MG63 (cell line): ENCODE results near the gene PCOLCE2. TPM values are rescaled to one million over a fixed set of nuclear protein-coding genes. Genes with fewer than 3 reads are reported as not detected.
"Not testable (repeated sequence)": the region's sequence is repeated elsewhere in the genome, so short reads cannot be mapped to it uniquely, and the experiment has no call there.

Source experiments
- DNase-seq: peaks from one replicate; pipeline ENCODE4 v3.0.0-alpha.2; 2020
- H3K27me3 ChIP-seq: fragments of 250-450 bp; sonication (Bioruptor Pico); 2 replicates; pipeline ENCODE4 v1.5.1; 2020; ENCODE audit warnings: mild to moderate bottlenecking, moderate library complexity
- H3K36me3 ChIP-seq: fragments of 250-450 bp; sonication (Bioruptor Pico); 2 replicates; pipeline ENCODE4 v1.5.1; 2020; ENCODE audit warnings: mild to moderate bottlenecking, moderate library complexity
- H3K4me3 ChIP-seq: fragments of 250-450 bp; sonication (Bioruptor Pico); 2 replicates; pipeline ENCODE4 v1.5.1; 2020; ENCODE audit warnings: mild to moderate bottlenecking, moderate library complexity
- H3K9me3 ChIP-seq: fragments of 250-450 bp; sonication (Bioruptor Pico); 2 replicates; pipeline ENCODE4 v1.5.1; 2020; ENCODE audit warnings: mild to moderate bottlenecking, moderate library complexity
- total RNA-seq: library from RNA; depleted of rRNA; stranded (reverse); fragments of >200 nt; shearing (Covaris generic); gene quantifications from 2 replicates; pipeline ENCODE4 v1.2.3, GENCODE V29; 2014; ENCODE audit warnings: low replicate concordance

PCOLCE2 gene
- total RNA-seq, 1 experiment from 2014 or later, result 150 TPM

DNA sequence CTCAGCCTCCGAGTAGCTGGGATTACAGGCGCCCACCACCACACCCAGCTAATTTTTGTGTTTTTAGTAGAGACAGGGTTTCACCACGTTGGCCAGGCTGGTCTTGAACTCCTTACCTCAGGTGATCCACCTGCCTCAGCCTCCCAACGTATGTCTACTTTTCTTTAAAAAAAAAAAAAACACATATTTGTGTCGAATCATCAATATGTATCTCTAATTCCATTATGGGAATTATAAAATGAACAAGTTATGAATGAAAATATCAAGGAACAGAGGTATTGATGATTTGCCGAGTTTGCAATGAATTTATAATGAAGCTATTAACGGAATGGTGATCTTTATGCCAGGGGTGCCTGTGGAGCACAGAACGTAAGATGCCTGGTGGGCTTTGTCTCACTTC lies 5.3 kb downstream of the PCOLCE2 start:
- H3K27me3 ChIP-seq, DNase-seq, H3K9me3 ChIP-seq, H3K4me3 ChIP-seq: not testable (repeated sequence)
- H3K36me3 ChIP-seq, result peaks cover 31% of the 10 kb centered on the region

- no peak for DNase-seq
- Histone ChIP-seq H3K4me3 (no peak overlapping the region), H3K9me3 (no peaks in the 10 kb centered on the region), H3K27me3 (no peaks in the 10 kb centered on the region), H3K36me3 (peaks cover 33% of the 10 kb centered on the region)
These were observed 7.2 kb downstream of the PCOLCE2 start for GRCh38 chr3:142881445-142882224.

DNA sequence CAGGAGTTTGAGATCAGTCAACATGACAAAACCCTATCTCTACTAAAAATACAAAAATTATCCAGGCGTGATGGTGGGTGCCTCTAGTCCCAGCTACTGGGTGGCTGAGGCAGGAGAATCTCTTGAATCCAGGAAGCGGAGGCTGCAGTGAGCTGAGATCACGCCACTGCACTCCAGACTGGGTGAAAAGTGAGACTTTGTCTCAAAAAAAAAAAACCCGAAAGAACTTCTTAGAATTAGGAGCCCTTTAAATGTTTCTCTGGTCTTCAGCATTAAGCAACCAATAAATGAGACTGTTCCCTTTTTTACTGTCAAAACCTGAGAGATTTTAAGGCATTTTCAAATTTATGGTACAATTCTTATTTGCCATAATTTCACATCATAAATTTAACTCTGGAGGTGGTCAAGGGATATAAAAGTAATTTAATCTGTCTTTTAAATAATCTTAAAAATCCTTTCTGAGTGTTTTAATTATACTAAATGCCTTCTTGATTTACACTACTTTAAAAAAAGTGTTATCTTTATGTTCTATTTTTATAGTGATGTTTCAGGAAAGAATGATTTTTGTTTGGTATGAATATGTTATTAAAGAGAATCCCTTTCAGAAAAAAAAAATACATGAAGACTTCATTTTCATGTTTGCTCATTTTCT lies 10.1 kb downstream of the PCOLCE2 start:
- H3K36me3 ChIP-seq, result peaks cover 17% of the 10 kb centered on the region
- no peak overlapping the region for H3K4me3 ChIP-seq
- no peaks in the 10 kb centered on the region for H3K27me3 ChIP-seq
- no peak for DNase-seq
- no peaks in the 10 kb centered on the region for H3K9me3 ChIP-seq

DNA sequence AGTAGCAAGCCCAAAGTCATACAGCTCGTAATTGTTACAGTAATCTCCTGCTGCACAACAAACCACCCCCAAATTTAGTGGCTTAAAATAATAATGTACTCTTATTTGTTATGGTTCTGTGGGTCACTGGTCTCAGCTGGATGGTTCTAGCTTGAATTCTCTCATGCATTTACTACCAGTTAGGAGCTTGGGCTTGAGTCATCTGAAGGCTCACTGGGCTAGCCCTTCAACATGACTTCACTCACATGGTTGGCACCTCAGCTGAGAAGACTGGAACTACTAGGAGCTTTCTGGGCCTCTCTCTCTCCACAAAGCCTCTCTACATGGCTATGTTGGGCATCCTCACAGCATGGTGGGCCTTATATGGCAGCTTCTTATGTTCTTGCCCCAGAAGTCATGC lies 12.5 kb downstream of the PCOLCE2 start:
- no peaks in the 10 kb centered on the region for H3K27me3 ChIP-seq
- H3K36me3 ChIP-seq, result peaks cover 12% of the 10 kb centered on the region
- H3K9me3 ChIP-seq, result no peaks in the 10 kb centered on the region
- no peak overlapping the region for H3K4me3 ChIP-seq
- DNase-seq, result no peak

DNA sequence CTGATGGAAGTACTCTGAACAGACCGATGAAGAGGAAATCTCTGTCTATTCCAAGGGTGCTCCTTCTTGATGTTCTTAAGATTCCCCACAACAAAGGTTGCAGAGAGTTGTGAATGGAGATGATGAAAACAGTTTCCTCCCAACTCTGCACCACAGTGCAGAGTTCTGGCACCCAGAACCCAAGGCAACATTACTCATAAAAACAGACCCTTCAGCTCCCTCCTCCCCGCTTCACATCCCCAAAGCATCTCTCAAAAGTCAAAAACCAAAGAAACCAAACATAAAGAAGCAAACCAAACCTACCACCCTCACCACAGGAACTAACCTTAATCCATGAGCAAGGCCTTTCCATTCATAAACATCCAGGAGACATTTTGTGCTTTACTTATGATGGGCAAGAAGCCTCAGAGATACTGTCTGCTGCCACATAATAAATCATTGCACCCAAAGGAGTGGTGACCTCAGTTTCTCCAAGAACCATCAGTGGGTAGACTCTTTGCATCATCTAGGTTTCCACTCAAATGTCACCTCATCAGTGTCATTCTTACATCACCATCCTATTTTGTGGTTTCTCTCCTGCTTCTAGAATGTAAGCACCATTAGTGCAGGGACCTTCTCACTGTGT lies 13.2 kb downstream of the PCOLCE2 start:
- no peak overlapping the region for H3K4me3 ChIP-seq
- DNase-seq, result no peak
- no peaks in the 10 kb centered on the region for H3K27me3 ChIP-seq
- H3K9me3 ChIP-seq, result no peaks in the 10 kb centered on the region
- peaks cover 6% of the 10 kb centered on the region for H3K36me3 ChIP-seq

GRCh38 chr3:142875099-142875498 lies 13.8 kb downstream of the PCOLCE2 start:
- Histone ChIP-seq H3K36me3 (peaks cover 6% of the 10 kb centered on the region), H3K9me3 (no peaks in the 10 kb centered on the region), H3K4me3 (no peak overlapping the region), H3K27me3 (no peaks in the 10 kb centered on the region)
- no peak for DNase-seq

GRCh38 chr3:142868382-142868781 lies 20.5 kb downstream of the PCOLCE2 start:
- not testable (repeated sequence) for H3K4me3 ChIP-seq, H3K27me3 ChIP-seq, DNase-seq, H3K36me3 ChIP-seq, H3K9me3 ChIP-seq

DNA sequence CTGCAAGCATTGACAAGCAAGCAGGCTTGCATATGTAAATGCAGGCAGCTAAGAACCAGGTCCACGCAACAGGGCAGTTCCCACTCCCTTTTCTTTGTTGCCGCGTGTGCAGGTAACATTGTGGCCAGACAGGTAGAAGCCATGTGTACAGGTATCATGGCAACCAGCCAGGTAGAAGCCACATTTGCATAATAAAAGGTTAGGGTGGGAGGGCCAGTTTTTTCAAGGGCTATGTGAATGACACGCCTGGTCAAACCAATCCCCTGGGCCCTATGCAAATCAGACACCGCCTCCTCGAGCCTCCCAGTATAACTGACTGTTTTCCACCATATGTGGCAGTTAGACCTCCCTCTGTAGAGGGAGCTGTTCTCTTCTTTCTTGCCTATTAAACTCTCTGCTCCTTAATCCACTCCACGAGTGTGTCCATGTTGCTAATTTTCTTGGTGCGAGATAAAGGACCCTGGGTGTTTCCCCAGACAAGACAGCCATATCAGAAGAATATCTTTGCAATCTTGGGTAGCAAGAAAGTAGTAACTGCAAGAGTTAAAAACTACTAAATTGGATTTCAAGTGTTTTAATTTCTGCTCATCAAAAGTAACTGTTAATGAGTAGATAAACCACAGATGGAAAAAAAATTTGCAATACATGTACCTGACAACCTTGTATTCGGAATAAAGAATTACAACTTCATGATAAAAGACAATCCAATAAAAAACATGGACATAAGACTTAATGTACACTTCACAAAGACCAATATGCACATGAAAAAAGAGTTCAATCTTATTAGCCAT lies 21.8 kb downstream of the PCOLCE2 start:
- H3K27me3 ChIP-seq, result no peaks in the 10 kb centered on the region
- peak; percentile 17 for DNase-seq
- no peak overlapping the region for H3K4me3 ChIP-seq
- H3K9me3 ChIP-seq, result no peaks in the 10 kb centered on the region
- H3K36me3 ChIP-seq, result peaks cover 9% of the 10 kb centered on the region

- no peaks in the 10 kb centered on the region for H3K27me3 ChIP-seq
- peak overlapping the region; percentile 31 for H3K4me3 ChIP-seq
- H3K9me3 ChIP-seq, result no peaks in the 10 kb centered on the region
- DNase-seq, result peak; percentile 35
- H3K36me3 ChIP-seq, result peaks cover 9% of the 10 kb centered on the region
These were observed 24.7 kb downstream of the PCOLCE2 start for GRCh38 chr3:142863930-142864920.

DNA sequence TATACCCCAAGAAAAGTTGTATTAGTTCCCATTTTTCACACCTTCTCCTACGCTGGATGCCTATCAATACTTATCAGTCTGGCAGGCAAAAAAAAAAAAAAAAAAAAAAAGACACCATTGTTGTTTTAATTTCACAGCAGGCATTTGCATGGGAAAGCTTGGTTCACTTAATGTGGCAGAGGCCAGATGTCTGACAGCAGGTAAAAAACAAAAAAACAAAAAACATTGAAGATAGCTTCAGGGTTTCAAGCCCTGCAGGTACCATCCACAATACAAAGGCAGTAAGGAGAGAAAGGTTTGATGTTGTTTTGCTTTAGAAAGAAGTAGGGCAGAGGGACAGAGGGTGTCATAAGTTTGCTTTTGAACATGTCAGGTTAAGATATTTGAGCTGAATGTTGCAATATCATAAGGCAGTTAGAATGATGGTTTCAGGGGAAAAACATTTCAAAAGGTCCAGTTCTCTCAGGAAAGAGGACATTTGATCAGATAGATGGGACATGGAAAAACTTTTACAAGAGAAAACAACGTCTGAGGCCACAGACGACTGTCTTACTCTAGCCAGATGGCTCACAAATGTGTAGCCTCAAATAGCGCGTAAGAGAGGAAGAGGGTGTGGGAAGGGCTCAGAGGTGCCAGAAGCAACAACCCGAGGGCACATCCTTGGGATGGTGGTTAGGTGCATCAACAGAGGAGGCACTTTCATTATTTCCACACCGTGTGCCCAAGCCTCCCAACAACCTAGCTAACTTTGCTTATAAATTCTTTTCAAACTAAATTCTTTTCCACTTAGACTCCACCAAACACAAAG lies 25.7 kb downstream of the PCOLCE2 start:
- H3K9me3 ChIP-seq, result no peaks in the 10 kb centered on the region
- H3K4me3 ChIP-seq, result peak overlapping the region; percentile 31
- DNase-seq, result peak; percentile 85

GRCh38 chr3:142861926-142862325 lies 27.0 kb downstream of the PCOLCE2 start:
- Histone ChIP-seq H3K27me3 (no peaks in the 10 kb centered on the region), H3K36me3 (peaks cover 4% of the 10 kb centered on the region), H3K9me3 (no peaks in the 10 kb centered on the region), H3K4me3 (no peak overlapping the region)
- DNase-seq, result no peak

More for the DNA sequence above, 25.7 kb downstream of the PCOLCE2 start:
- Histone ChIP-seq H3K36me3 (peaks cover 9% of the 10 kb centered on the region), H3K27me3 (no peaks in the 10 kb centered on the region)

GRCh38 chr3:142858043-142858442 lies 30.8 kb downstream of the PCOLCE2 start:
- no peak overlapping the region for H3K4me3 ChIP-seq
- no peaks in the 10 kb centered on the region for H3K9me3 ChIP-seq
- no peak for DNase-seq
- no peaks in the 10 kb centered on the region for H3K27me3 ChIP-seq
- H3K36me3 ChIP-seq, result peaks cover 7% of the 10 kb centered on the region

GRCh38 chr3:142857056-142857455 lies 31.8 kb downstream of the PCOLCE2 start:
- Histone ChIP-seq H3K36me3 (peaks cover 7% of the 10 kb centered on the region), H3K4me3 (no peak overlapping the region), H3K27me3 (no peaks in the 10 kb centered on the region), H3K9me3 (no peaks in the 10 kb centered on the region)
- DNase-seq, result peak; percentile 36

GRCh38 chr3:142853270-142854168 lies 35.4 kb downstream of the PCOLCE2 start:
- H3K36me3 ChIP-seq, result peaks cover 9% of the 10 kb centered on the region
- H3K4me3 ChIP-seq, result no peak overlapping the region
- DNase-seq, result peak; percentile 57
- no peaks in the 10 kb centered on the region for H3K9me3 ChIP-seq
- no peaks in the 10 kb centered on the region for H3K27me3 ChIP-seq
